Measurements from ENCODE around the gene NDUFA8. TPM values are rescaled to one million over a fixed set of nuclear protein-coding genes. Genes with fewer than 3 reads are reported as not detected.

The NDUFA8 gene
- total and polyA plus RNA-seq, 9 of the 15 experiments (the other 6 are each of a cell fraction or from before 2014, with no cell fraction given) = 105 to 212 (median 133) TPM

DNA sequence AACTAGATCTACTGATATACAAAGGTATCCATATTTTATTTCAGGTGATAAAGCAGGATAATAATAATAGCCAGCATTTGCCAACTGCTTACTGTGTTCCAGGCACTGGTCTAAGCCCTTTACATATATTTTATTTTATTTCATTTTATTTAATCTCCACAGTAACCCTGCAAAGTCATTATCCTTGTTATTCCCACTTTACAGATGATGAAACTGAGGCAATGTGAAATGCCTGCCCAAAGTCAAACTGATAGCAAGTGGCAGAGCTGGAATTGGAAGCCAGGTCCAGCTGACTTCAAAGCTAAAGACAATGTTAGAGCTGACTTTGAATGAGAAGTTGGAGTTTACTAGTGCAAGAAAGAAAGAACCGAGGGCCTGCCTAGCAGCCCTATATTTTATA is 25.0 kb upstream of the NDUFA8 start:
- H3K27ac ChIP-seq (ENCODE audit: extremely low read depth, low read depth, low read length) = no peak overlapping the region
- ChIA-PET POLR2A (interaction anchor here (1.0 kb wide), 1 partner anchor 11 kb away, joined by 3 read pairs; no protein-coding TSS in a partner anchor), CTCF (ENCODE audit: low intra/inter-chr PET ratio) (no interaction called here)
- H3K27me3 ChIP-seq (ENCODE audit: control insufficient read depth in 2 of 2, insufficient read depth in 2 of 2, low read length in 2 of 2) = no peaks in the 10 kb centered on the region
- H3K4me2 ChIP-seq (ENCODE audit: insufficient read depth, low read length) = no peak overlapping the region
- no TSS peak for BruUV-seq (replicated peaks)
- 54% methylated on average over 1 of the region's 1 CpG for WGBS (ENCODE audit: insufficient coverage, low coverage, missing lambda C conversion rate)
- H3K79me2 ChIP-seq (ENCODE audit: control insufficient read depth, insufficient read depth, low read length) = no peaks in the 10 kb centered on the region
- no peak overlapping the region for H2AFZ ChIP-seq (ENCODE audit: low read depth, low read length)
- peak; percentile 88 for TF ChIP-seq RBM25 (IDR thresholded peaks at IDR 0.05; ENCODE audit: low read depth, low read length, severe bottlenecking)
- TF ChIP-seq HDAC3 (IDR thresholded peaks at IDR 0.05; ENCODE audit: borderline replicate concordance, partially characterized antibody) = no peak
- no peak for TF ChIP-seq DDX20 (tag; IDR thresholded peaks at IDR 0.05; ENCODE audit: low read depth)
- TF ChIP-seq KLF13 (tag; IDR thresholded peaks at IDR 0.05; ENCODE audit: borderline replicate concordance, low read depth) = no peak
- TF ChIP-seq ADNP (tag; IDR thresholded peaks at IDR 0.05) = peak; percentile 32; the same call in 1 of the 2 replicates
- TF ChIP-seq SETDB1 (IDR thresholded peaks at IDR 0.05; ENCODE audit: low read length) = no peak
- TF ChIP-seq, protein P1, sequence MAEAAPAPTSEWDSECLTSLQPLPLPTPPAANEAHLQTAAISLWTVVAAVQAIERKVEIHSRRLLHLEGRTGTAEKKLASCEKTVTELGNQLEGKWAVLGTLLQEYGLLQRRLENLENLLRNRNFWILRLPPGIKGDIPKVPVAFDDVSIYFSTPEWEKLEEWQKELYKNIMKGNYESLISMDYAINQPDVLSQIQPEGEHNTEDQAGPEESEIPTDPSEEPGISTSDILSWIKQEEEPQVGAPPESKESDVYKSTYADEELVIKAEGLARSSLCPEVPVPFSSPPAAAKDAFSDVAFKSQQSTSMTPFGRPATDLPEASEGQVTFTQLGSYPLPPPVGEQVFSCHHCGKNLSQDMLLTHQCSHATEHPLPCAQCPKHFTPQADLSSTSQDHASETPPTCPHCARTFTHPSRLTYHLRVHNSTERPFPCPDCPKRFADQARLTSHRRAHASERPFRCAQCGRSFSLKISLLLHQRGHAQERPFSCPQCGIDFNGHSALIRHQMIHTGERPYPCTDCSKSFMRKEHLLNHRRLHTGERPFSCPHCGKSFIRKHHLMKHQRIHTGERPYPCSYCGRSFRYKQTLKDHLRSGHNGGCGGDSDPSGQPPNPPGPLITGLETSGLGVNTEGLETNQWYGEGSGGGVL (CRISPR knock-in tag; IDR thresholded peaks at IDR 0.05) = no peak
- no peak for TF ChIP-seq RBM34 (IDR thresholded peaks at IDR 0.05; ENCODE audit: borderline replicate concordance, insufficient read depth, low read length)
- TF ChIP-seq ZKSCAN1 (IDR thresholded peaks at IDR 0.05; ENCODE audit: low read depth, low read length) = no peak
- TF ChIP-seq POLR3A (IDR thresholded peaks at IDR 0.05; ENCODE audit: borderline replicate concordance, extremely low read depth, insufficient read depth, insufficient read length) = no peak
- peak in 1 of 2 experiments; percentile 29; a peak in 1 of 4 replicates for TF ChIP-seq KDM1A (IDR thresholded peaks at IDR 0.05)
- TF ChIP-seq BCOR (IDR thresholded peaks at IDR 0.05) = peak; percentile 59
- TF ChIP-seq THRAP3 (IDR thresholded peaks at IDR 0.05; ENCODE audit: borderline replicate concordance) = no peak
- no peak for TF ChIP-seq CCAR2 (IDR thresholded peaks at IDR 0.05; ENCODE audit: low read depth, low read length)
- no peak for TF ChIP-seq PHF21A (IDR thresholded peaks at IDR 0.05; ENCODE audit: borderline replicate concordance, low read depth)
- TF ChIP-seq KLF6 (CRISPR knock-in tag; IDR thresholded peaks at IDR 0.05; ENCODE audit: borderline replicate concordance) = no peak
- TF ChIP-seq, protein P2, sequence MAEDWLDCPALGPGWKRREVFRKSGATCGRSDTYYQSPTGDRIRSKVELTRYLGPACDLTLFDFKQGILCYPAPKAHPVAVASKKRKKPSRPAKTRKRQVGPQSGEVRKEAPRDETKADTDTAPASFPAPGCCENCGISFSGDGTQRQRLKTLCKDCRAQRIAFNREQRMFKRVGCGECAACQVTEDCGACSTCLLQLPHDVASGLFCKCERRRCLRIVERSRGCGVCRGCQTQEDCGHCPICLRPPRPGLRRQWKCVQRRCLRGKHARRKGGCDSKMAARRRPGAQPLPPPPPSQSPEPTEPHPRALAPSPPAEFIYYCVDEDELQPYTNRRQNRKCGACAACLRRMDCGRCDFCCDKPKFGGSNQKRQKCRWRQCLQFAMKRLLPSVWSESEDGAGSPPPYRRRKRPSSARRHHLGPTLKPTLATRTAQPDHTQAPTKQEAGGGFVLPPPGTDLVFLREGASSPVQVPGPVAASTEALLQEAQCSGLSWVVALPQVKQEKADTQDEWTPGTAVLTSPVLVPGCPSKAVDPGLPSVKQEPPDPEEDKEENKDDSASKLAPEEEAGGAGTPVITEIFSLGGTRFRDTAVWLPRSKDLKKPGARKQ (CRISPR knock-in tag; IDR thresholded peaks at IDR 0.05) = no peak
- no peak for DNase-seq (ENCODE audit: extremely low read depth in 1 of 4, low spot score in 3 of 4)
- no peak for ATAC-seq
- peaks cover 0 to 8% of the 10 kb centered on the region in 2 experiments; a peak in 2 of 5 replicates for H3K4me1 ChIP-seq (replicated peaks in 1 of 2; ENCODE audit: control insufficient read depth in 2 of 2, insufficient read depth in 2 of 2, low read length in 2 of 2)
- no peak overlapping the region for H3K4me3 ChIP-seq
- no peaks in the 10 kb centered on the region for H3K9me3 ChIP-seq (replicated peaks; ENCODE audit: control insufficient read depth, insufficient read depth, low read depth, low read length)
- intact Hi-C loops (cut with micrococcal nuclease) (no loop called here), in situ Hi-C loops (cut with MboI) (no loop called here)
- H4K20me1 ChIP-seq (replicated peaks; ENCODE audit: control insufficient read depth, insufficient read depth, low read length) = no peaks in the 10 kb centered on the region
- no peaks in the 10 kb centered on the region for H3K36me3 ChIP-seq (ENCODE audit: control insufficient read depth, insufficient read depth, low read length)
- no peak overlapping the region for H3K9ac ChIP-seq (ENCODE audit: insufficient read depth in 1 of 2, low read depth in 2 of 2, low read length in 2 of 2)
- FAIRE-seq = no peak
- H3K9me1 ChIP-seq (ENCODE audit: control insufficient read depth, insufficient read depth, low read length) = no peaks in the 10 kb centered on the region

Measured in K562 (cell line).